Stimulated activated CD8-positive, alpha-beta memory T cell treated with anti-CD3 and anti-CD28 coated beads, Interleukin-4, amount 100 ng/mL, for 48 hours (primary cell): Measurements from ENCODE around the gene PDZD2.
"Not testable (repeated sequence)": the region's sequence is repeated elsewhere in the genome, so short reads cannot be mapped to it uniquely, and the experiment has no call there.

Source experiments
- DNase-seq: peaks from one replicate; pipeline ENCODE4 v3.0.0-alpha.2; 2020

PDZD2 gene

DNA sequence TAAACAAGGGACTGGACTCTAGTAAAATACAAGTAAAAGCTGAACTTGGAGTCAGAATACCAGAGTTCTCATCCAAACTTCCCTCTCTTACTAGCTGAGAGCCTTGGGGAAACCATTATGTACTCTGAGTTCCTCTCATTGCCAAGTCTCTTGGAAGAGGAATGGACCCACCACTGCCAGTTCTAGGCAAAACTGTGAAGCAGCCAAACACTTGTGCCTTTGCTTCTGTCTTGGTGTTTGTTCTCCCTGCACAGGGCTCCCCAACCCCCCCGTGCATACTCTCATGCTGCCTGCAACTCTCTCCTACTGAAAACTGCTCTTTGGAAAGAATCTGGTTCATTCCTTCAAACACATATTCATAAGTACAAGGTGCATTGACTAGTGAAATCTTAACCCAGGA, 102.6 kb downstream of the PDZD2 start:
- no peak for DNase-seq

- no peak for DNase-seq
Observed at GRCh38 chr5:31743678-31744077, 104.7 kb downstream of the PDZD2 start.

- no peak for DNase-seq
Observed at GRCh38 chr5:31748458-31749172, 109.7 kb downstream of the PDZD2 start.

DNA sequence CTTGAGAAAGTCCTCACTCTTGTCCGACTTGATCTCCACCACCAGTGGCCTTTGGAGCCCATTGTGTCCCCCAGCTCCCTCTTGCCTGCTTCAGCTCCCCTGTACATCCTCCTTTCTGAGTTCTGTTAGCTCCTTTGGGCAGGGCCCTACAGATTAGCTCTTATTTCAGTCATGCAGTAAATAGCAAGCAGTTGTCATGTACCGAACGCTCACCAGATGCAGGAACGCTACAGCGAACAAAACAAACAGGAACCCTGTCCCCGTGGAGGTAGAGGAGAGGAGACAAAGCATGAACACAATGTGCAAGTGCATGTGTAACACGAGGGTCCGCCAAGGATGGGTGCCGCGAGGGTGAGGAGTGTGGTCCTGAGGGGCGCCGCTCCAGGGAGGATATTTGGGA, 111.3 kb downstream of the PDZD2 start:
- DNase-seq: no peak

GRCh38 chr5:31751610-31752009, 112.7 kb downstream of the PDZD2 start:
- DNase-seq: no peak

- DNase-seq: no peak
Observed at GRCh38 chr5:31753700-31754357, 114.9 kb downstream of the PDZD2 start.

- no peak for DNase-seq
Observed at GRCh38 chr5:31754358-31754704, 115.4 kb downstream of the PDZD2 start.

GRCh38 chr5:31754741-31755675, 116.1 kb downstream of the PDZD2 start:
- no peak for DNase-seq

DNA sequence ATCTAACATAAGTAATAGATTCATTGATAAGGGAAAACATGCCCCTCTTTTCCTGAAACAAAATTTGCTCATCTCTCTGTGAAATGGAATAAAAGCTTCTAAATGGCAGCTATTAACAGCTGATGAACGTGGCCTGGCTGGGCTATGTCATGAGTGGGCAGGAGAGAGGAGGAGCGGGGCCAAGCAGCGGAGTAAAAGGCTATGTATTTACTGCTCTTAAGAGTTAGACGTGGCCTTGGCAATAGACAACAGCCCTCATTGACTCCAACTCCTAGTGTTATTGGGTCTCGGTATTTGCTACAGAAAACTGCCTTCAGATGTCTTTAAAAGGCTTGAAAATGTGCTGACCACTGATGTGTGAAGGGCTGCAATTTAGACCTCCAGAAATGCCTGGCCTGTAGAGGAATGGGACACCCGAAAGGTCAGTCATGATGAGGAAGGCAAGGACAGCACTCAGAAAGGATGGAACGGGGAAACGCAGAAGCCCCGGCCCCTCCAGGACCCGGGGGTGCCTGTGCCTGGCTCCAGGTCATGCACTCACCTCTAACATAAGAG, 116.8 kb downstream of the PDZD2 start:
- no peak for DNase-seq

DNA sequence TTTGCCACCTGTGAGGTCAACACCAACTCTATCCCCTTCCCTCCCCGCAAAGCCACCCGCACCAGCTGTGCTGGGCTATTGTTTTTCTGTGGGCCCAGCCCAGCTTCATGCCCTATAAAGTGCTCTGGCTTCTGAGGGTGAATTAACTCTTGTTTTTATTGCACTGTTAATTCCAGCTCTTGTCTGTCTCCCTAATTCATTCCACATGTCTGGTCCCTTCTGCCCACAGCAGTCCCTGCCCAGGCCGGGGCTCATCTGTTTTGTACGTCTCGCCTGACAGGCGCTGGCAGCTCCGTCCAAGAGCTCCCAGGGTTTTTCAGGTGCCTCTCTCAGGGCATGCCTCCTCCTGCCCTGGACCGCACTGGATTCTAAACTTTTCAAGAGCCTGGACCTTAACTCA, 118.9 kb downstream of the PDZD2 start:
- no peak for DNase-seq

GRCh38 chr5:31758803-31759425, 120.0 kb downstream of the PDZD2 start:
- no peak for DNase-seq

GRCh38 chr5:31759925-31760324, 121.0 kb downstream of the PDZD2 start:
- DNase-seq: no peak

GRCh38 chr5:31761877-31762276, 122.9 kb downstream of the PDZD2 start:
- DNase-seq: no peak

- DNase-seq: no peak
Observed at GRCh38 chr5:31763424-31763823, 124.5 kb downstream of the PDZD2 start.

DNA sequence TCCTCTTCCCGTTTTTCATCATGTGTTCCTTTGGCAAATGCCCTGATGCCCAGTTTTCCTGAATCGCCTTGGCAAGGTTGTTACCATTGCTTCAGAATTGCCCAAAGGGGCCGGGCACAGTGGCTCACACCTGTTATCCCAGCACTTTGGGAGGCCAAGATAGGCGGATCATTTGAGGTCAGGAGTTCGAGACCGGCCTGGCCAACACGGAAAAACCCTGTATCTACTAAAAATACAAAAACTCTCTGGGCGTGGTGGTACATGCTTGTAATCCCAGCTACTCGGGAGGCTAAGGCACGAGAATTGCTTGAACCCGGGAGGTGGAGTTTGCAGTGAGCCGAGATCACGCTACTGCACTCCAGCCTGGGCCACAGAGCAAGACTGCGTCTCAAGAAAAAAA, 125.8 kb downstream of the PDZD2 start:
- DNase-seq: not testable (repeated sequence)

GRCh38 chr5:31767335-31768031, 128.6 kb downstream of the PDZD2 start:
- DNase-seq: no peak

DNA sequence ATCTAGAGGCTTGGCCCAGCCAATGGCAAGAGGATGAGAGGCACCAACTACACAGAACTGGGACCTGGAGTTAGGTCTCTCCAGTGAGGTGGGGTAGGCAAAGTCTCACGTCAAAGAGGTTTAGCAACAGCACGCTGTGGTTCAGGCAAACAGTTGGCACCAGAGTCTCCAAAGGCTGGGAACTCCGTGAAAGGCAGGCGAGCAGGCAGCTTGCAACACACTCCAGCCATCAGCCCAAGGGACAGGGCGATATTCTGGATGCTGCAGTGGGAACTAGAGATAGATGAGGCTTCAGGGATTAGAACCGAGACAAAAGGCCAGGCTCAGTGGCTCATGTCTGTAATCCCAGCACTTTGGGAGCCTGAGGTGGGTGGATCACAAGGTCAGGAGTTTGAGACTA, 129.1 kb downstream of the PDZD2 start:
- DNase-seq: no peak

- DNase-seq: no peak
Observed at GRCh38 chr5:31768784-31769183, 129.9 kb downstream of the PDZD2 start.

DNA sequence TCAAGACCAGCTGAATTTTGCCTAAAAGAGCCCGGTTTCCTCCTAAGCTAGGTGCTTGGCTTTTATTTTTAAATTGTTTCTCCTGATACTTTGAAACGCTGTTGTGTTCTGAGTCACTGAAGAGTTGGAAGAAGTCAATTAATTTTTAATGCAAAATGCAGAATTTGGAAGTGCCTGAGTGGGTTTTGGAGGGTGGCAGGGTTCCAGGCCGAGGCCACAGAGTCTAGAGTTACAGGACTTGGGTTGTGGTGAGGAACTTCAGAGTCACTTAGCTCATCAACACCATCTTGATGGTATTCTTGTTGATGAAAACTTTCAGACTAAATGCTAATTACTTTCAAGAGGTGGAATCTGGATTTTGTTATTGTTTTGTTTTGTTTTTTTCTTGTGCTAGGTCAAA, 130.6 kb downstream of the PDZD2 start:
- no peak for DNase-seq

- no peak for DNase-seq
Observed at GRCh38 chr5:31770132-31770720, 131.3 kb downstream of the PDZD2 start.

DNA sequence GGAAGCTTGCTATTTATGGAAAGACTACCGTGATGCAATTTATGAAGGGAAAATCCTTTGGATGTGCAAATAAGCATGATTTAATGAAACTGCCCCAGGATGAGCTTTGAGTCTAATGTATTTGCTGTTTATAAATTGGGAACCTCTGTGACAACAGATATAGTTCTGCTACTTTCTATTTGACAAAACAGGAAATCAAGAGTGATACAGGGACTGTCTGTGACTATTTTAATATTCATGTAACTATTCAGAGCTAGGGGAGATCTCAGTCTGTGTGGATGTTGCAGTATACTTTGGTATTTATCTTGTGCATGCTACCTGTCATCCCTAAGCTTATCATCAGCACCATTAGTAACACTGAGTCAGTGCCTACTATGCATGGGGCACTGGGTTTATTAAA, 132.1 kb downstream of the PDZD2 start:
- no peak for DNase-seq

GRCh38 chr5:31771500-31771899, 132.6 kb downstream of the PDZD2 start:
- no peak for DNase-seq
